Tongue (tissue), 2 donors: ENCODE measurements around the gene BARD1. TPM values are rescaled to one million over a fixed set of nuclear protein-coding genes. Genes with fewer than 3 reads are reported as not detected.
"Not testable (repeated sequence)": the region's sequence is repeated elsewhere in the genome, so short reads cannot be mapped to it uniquely, and the experiment has no call there.

ENCODE experiments used
- DNase-seq: peaks from one replicate; pipeline ENCODE4 v3.0.0-alpha.2; 2015
- total RNA-seq: library from RNA; depleted of rRNA; stranded (reverse); fragments of >200 nt; gene quantifications from one replicate; pipeline ENCODE4 v1.2.3, GENCODE V29; 2014

The BARD1 gene
- total RNA-seq, 1 donor from 2014 or later: 69.9 TPM

DNA sequence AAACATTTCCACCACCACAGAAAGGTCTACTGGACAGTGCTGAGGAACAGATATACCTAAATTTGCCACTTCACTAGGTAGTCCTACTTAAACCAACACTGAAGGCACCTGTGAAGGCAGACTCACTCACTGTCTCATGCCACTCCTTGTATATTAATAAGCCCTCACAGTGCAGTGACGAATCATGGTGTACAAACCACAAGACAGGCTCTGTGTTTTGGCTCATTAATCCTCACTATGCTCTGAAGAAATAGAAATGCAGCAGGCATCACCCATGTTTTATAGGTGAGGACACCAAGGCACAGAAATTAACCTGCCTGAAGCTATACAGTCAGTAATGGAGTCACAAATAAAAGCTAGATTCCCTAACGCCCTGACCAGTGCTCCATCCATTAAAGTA is 44.3 kb downstream of the BARD1 start:
- no peak for DNase-seq

DNA sequence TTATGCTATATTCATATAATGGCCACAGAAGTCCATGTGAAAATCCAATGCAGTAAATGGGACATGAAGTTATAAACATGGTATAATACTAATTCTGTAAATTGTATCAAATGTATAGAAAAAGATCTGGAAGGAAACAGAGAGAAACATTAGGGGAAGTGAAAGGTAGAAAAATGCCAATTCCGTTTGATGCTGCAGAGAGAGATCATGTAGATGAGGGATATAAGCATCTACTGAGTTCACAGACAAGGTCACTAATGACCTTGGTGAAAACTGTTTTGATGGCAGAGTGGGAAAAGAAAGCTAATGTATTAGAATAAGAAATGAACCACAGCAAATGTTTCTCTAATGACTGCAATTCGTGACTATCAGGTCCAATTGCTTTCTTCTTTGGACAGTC is 56.0 kb downstream of the BARD1 start:
- DNase-seq: no peak

DNA sequence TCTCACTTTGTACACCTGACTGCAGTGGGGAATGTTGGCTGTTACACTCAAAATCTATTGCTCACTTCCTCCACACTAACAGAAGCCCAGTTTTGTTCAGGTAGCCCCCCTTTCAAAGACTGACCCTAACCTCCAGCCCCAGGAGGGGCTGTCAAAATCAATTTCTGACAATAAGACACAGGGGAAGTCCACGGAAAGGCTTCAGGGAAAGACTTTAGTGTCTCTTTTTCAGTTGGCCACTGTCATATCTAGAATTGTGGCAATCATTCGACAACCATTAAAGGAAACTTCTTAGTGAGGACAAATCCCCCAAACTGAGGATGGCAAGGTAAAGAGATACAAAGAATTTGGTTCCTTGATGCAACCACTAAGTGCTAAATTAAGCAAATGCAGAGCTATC is 59.0 kb downstream of the BARD1 start:
- no peak for DNase-seq

DNA sequence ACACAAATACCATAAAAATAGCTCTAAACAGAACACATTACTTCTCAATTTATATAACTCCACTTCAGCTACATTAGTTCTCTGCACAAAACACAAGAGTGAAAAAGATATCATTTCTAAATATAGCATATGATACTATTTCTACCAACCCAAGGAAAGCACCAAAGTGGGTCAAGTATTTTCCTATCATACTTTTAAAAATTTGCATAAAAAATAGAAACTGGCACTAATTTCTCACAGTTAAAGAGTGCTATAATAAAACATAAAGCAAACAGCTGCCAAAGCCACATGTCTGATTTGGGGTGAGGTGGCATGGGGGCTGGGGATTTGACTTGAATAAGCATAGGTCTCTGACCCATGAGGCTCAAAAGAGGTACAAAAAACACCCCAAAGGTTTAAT is 61.5 kb downstream of the BARD1 start:
- no peak for DNase-seq

DNA sequence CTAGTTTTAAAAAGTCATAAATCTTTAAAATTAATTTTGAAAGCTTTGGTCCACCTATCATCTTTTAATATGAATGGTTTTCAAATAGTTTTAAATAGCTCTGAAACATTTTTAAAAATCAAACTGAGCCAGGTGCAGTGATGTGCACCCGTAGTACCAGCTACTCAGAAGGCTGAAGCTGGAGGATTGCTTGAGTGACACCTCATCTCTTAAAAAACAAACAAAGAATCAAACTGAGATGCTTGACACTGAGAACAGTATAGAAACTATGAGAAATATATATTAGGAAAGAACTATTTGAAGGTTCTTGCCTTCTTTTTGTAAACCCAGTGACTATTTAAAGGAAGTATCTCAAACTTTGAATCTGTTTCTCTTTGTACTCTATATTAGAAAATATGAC is 67.4 kb downstream of the BARD1 start:
- DNase-seq: no peak

DNA sequence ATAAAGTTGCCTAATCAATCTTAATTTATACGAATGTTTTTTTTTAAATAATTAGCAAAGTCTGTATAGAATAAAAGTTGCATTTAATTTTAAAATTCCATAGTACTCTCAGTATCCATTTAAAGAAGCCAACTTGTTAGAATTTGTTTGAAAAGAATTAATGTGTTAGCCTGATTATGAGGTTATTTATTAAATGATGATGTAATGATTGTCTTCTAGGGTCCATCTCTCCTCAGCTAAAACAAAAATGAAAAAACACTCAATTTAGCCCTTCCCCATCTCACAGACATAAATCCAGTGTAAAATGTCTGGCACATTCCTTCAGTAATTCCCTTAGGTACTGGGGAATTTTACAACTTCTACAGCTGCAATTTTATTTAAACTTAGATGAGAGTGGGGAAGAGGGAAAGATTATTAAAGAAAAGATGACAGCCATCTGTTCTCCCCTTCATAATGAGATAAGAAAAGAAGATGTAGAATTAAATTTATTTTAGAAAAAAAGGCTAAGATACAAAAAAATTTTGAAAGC is 68.6 kb downstream of the BARD1 start:
- DNase-seq: peak; percentile 9

DNA sequence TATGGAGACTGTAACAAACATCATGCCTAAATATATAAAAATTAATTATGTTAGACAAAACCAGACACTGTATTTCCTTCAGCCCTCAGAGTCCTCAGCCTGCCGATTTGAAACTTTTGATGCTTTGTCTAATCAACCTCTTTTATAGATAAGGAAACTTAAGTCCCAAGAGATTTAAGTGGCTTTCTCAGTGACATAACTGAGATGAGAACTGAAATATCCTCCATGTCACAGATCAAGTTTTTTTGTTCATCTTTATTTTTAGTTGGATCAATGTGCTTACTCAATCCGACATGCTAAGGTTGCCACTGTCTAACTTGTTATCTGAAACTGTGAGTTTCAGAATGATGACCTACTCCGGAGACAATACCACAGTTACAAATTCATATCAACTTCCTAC is 72.3 kb downstream of the BARD1 start:
- DNase-seq: no peak

DNA sequence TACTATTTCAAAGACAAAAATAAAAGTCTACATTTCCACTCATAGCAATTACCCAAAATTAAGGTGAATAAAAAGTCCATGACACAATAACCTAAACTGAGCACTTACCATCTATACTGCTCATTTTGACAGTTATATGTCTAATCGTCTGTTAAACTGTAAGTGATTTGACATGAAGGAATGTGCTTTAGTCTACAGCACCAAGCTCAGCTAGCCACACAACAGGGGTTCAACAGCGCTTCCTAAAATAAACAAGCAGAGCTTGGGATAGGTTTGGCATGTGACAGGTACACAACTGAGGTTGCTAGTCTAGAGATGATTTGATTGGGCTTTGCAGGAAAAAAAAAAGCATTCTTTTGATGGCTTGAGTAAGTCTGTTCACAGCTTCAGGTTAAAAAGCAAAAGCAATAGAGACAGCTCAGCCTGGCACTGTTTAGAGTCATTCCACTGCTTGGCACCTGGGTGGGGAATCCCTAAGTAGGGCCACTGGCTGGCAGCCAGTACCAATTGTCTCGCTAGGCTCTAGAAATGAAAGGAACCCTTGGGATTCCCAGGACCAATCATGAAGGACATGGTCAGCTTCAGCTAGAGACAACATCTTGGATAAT is 78.6 kb downstream of the BARD1 start:
- DNase-seq: peak; percentile 14

DNA sequence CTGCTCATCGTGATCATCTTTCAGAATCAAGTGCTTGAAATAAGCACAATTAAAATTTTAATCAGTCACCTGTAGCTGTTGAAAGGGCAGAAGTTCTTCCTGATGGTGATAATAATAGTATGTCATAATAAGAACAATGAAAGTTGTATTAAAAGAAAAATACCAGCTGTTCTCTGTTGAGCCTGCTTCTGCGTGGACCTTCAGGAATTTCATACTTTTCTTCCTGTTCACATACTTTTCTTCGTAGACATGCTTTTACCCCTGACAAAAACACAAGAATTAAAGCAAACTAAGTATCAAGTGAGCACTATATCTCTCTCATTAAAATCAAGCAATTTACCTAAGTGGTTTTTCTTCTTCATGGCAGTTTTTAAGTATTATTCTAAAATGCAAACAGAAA is 79.2 kb downstream of the BARD1 start:
- no peak for DNase-seq

DNA sequence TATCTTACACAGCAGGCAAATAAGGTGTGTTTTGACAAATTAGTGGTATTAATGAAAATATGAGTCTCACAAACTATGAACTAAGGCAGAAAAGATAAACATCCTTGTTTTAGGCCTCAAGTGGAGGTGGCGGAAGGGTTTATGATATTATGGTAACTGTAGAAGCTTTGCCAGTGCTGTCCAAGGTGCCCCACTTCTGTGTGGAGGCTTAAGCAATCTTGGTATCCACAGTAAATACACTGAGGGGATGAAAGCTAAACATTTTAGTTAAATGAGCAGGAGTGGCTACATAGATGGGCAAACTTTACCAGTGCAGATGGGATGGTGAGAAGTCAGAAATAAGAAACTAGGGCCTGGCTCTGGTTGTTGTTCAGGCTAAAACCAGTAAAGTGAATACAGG is 84.7 kb downstream of the BARD1 start:
- DNase-seq: no peak

DNA sequence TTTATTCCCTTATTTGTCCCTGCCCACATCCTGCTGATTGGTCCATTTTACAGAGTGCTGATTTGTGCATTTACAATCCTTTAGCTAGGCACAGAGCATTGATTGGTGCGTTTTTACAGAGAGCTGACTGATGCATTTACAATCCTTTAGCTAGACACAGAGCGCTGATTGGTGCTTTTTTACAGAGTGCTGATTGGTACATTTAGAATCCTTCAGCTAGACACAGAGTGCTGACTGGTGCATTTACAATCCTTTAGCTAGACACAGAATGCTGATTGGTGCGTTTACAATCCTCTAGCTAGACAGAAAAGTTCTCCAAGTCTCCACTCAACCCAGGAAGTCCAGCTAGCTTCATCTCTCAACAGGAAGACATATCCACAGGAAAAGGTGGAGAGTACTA is 91.6 kb downstream of the BARD1 start:
- not testable (repeated sequence) for DNase-seq

DNA sequence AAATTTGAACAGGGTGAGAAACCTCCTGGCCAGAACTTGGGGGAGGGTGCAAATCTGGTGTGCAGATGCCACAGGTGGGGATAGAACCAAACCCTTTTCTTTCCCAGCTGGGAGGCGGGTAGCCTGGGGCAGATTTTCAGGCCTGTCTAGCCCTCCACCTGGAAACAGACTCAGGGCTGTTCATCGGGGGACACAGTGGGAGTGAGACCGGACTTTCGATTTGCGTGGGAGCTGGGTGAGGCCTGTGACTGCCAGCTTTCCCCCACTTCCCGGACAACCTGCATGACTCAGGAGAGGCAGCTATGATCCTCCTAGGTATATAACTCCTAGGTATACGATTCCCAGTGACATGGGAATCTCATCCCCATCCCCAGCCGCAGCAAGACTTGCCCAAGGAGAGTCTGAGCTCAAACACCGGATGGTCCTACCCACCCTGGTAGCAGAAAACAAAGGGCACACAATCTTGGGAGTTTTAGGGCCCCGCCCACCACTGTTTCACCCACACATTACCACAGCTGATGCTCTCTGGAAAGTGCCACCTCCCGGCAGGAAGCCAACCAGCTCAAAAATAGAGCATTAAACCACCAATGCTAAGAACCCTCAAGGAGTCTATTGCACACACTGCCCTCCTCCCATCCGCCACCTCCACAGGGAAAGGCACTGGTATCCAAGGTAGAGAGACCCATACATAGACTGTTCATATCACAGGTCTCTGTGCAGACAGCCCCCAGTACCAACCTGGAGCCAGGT is 92.5 kb downstream of the BARD1 start:
- DNase-seq: no peak

DNA sequence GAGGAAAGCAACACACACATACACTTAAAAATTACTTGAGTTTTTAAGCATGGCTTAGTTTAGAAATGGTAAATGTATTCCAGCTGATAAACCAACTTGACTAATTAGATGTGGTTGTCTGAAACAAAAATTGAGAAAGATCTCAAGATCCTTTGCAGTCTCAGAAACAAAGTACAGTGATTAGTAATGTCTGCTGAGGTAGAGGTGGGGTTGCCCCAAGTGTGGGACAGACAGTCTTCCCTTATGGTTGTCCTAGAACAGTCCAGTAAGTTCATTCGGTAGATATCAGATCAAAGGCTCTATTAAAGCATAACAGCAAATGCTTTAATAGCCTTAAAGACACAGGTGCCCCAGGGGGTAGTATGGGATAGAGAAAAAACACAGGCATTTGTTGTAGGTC is 94.5 kb downstream of the BARD1 start:
- no peak for DNase-seq

DNA sequence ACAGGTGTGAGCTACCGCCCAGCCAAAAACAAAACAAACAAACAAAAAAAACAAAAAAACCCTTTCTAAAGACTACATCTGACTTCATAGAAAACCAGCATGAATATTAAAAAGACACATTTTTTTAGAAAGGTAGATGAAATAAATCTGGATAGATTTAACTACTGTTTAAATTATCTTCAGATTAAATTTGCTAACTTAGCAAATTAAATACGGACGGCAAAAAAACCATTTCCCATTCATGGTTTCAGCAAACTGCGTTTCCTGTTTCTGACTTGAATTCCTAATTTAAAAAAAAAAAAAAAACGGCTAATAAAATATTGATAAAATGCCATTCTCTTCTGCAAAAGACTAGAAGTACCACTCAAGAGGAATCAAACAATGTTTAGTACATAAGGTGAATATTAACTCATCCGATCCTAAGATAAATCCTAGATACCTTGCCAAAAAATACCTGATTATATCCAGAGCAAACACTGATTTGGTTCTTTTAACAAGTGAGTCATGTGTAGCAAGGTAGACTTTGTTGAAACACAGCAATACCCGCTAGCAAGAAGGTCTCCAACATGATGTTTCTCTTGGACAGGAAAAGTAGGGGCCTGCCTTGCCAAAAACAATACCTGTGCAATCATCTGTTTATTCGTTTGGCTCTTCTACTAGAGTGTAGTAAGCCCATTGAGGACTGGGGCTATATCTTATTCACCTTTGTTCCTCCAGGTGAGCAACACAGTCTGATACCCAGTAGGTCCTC is 96.2 kb downstream of the BARD1 start:
- DNase-seq: peak; percentile 17

DNA sequence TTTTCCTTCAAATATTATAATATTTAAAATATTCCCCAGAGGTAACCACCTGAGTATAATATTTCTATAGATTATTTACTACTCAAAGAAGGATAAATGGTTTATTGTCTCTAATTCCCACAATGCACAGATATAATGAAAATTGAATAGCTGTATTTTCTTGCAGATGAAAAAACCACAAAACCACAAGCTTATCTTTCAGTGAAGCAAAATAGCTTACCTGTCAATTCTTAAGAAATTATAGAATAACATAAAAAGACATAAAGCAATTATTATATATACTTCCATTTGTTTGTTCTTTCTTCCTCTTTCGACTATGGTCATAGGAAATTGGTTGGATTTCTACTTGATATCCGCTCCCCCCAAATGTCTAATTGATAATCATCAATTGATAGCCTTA is 98.8 kb downstream of the BARD1 start:
- no peak for DNase-seq

DNA sequence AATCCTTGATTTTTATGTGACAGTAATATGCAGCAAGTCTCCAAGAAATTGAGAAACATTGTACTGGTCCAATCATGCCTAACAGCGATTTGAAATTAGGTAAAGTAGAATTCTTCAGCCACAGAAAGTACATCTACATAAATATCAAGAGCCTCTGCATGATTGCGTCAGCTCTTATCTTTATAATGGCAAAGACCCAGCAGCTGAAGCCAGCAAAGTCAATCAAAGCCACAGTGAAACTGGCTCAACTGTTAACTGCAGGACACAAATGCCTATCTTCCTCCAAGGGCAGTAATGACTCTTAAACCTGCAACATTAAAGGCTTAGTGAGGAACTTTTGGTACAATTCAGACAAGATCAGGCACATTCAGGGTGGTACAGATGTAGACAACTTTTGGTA is 102.5 kb downstream of the BARD1 start:
- DNase-seq: no peak

DNA sequence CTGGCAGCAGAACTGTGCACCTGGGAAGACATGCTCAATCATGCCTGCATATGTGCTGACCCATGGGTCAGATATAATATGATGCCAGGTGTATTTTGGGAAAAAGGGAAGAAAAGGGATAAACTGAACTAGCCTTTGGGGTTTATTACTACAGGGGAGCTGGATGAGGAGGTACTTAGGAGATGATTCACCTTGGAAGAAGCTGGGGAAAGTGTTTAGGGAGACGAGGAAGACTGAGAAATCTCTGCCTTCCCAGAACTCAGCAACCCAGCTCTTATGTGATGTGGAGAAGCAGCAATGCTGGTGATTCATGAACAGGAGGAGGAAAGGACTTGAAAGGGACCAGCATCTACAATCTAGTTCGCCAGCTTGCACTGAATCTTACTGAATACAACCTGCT is 110.2 kb downstream of the BARD1 start:
- no peak for DNase-seq

DNA sequence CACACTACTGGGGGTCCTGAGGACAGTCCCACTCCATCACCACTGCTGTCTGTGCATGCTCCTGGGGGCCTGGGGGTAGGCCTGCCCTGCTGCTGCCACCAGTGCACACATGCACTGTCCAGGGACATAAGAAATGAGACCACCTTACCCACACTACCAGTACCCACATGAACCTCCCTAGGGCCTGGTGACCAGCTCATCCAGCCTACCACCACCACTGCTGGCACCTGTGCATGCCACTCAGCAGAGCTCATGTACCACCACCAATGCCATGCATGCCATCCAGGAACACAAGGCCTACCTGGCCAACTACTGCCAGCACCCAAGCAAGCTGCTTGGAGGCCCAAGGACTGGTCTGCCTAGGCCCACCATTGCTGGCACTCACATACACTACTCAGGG is 112.8 kb downstream of the BARD1 start:
- no peak for DNase-seq

DNA sequence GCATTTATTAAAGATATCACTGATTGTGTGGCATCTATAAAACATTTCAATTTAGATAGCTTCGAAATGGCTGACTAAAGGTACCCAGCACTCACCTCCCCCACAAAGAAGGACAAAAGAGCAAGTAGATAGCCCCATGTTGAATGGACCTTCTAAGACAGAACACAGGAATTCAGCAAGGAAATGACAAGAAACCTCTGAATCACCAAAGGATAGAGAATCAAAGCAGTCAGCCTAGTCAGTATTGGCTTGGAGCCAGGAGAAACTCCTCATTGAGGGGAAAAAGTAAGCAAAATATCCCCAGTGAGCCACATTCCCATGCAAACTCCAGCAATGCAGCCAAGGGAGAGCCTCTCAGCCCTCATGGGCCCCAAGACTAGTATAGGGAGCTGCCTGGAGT is 113.7 kb downstream of the BARD1 start:
- DNase-seq: no peak

DNA sequence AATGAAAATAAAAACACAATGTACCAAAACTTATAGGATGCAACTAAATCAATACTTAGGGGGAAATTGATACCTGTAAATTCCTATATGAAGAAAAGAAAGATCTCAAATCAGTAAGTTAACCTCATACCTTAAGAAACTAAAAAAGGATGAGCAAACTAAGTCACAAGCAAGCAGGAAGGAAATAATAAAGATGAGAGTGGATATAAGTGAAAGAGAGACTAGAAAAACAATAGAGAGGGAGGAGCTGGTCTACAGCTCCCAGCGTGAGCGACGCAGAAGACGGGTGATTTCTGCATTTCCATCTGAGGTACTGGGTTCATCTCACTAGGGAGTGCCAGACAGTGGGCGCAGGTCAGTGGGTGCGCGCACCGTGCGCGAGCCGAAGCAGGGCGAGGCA is 125.9 kb downstream of the BARD1 start:
- DNase-seq: not testable (repeated sequence)

DNA sequence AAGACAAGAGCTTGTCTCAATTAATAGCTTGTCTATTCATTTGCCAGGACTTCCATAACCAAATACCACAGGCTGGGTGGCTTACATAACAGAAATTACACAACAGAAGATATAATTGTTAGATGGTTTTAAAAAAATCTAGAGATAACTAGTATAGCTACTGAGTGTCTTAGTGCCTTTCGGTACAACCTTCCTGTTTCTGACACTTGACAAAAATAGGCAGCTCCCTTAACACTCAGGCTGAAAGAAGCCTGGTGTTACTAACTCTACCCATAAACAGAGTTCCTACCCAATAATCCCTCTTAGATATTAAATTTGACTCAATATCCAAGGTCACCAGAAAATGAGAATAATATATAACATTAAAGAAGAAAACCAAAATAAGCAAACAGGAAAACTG is 129.7 kb downstream of the BARD1 start:
- no peak for DNase-seq

DNA sequence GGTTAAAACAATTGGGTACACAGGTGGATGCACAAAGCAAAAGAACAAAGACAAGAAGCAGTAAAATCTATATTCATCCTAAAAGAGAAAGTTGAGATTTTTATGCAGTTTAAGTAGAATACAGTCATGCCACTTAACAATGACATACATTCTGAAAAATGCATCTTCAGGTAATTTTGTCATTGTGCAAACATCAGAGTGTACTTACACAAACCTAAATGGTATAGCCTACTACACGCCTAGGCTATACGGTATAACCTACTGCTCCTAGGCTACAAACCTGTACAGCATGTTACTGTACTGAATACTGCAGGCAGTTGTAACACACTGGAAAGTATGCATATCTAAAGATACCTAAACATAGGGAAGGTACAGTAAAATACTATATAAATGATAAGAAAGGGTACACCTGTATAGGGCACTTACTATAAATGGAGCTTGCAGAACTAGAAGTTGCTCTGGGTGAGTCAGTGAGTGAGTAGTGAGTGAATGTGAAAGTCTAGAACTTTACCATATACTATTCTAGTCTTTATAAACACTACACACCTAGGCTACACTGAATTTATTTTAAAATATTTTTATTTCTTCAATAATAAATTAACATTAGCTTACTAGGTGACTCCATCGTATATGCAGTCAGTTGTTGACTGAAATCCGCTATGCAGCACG is 132.9 kb downstream of the BARD1 start:
- DNase-seq: no peak
